Measurements from ENCODE around the gene EXOG.

- TF ChIP-seq NFRKB (IDR thresholded peaks at IDR 0.05), result no peak
- TF ChIP-seq BHLHE40 (IDR thresholded peaks at IDR 0.05; ENCODE audit: borderline replicate concordance), result no peak
- no peak for TF ChIP-seq CTBP1 (IDR thresholded peaks at IDR 0.05; ENCODE audit: borderline replicate concordance)
- TF ChIP-seq ELF4 (IDR thresholded peaks at IDR 0.05), result no peak
- TF ChIP-seq ZNF384 (IDR thresholded peaks at IDR 0.05), result no peak
- TF ChIP-seq SP1 (IDR thresholded peaks at IDR 0.05), result no peak
- TF ChIP-seq SUZ12 (IDR thresholded peaks at IDR 0.05), result no peak
- no peak for TF ChIP-seq FOXK2 (IDR thresholded peaks at IDR 0.05)
- TF ChIP-seq ARNT (IDR thresholded peaks at IDR 0.05), result no peak
Observed at GRCh38 chr3:38556640-38557358, 60.7 kb downstream of the EXOG start.
